ENCODE measurements around the gene CHST15. TPM values are rescaled to one million over a fixed set of nuclear protein-coding genes. Genes with fewer than 3 reads are reported as not detected.

The CHST15 gene
- total RNA-seq, 1 donor from 2014 or later: 36.5 TPM

- DNase-seq (no peak), ATAC-seq (peak in 1 of 2 donors; percentile 62)
- peaks cover 13% of the 10 kb centered on the region for H3K36me3 ChIP-seq
- intact Hi-C loops (cut with DNase I): no loop called here
- H3K27ac ChIP-seq: no peak overlapping the region
- H3K27me3 ChIP-seq (ENCODE audit: low read depth): no peaks in the 10 kb centered on the region
- no peaks in the 10 kb centered on the region for H3K9me3 ChIP-seq
- peak; percentile 38 for TF ChIP-seq CTCF (IDR thresholded peaks at IDR 0.05)
- H3K4me1 ChIP-seq: peaks cover 20% of the 10 kb centered on the region
- H3K4me3 ChIP-seq: no peak overlapping the region
Measured at GRCh38 chr10:124025660-124026588, 67.5 kb downstream of the CHST15 start.

- no peaks in the 10 kb centered on the region for H3K27me3 ChIP-seq (ENCODE audit: low read depth)
- TF ChIP-seq CTCF (IDR thresholded peaks at IDR 0.05): no peak
- no peak overlapping the region for H3K27ac ChIP-seq
- no peak for DNase-seq
- intact Hi-C loops (cut with DNase I): no loop called here
- peaks cover 20% of the 10 kb centered on the region for H3K4me1 ChIP-seq
- H3K4me3 ChIP-seq: no peak overlapping the region
- H3K36me3 ChIP-seq: peaks cover 17% of the 10 kb centered on the region
- ATAC-seq: no peak
- H3K9me3 ChIP-seq: no peaks in the 10 kb centered on the region
Measured at GRCh38 chr10:124025152-124025551, 68.2 kb downstream of the CHST15 start.

GRCh38 chr10:124022066-124022465 is 71.3 kb downstream of the CHST15 start:
- peaks cover 29% of the 10 kb centered on the region for H3K36me3 ChIP-seq

GRCh38 chr10:124020981-124021815 is 72.2 kb downstream of the CHST15 start:
- H3K36me3 ChIP-seq: peaks cover 29% of the 10 kb centered on the region
- H3K9me3 ChIP-seq: no peaks in the 10 kb centered on the region
- no peak for TF ChIP-seq CTCF (IDR thresholded peaks at IDR 0.05)
- no peak overlapping the region for H3K4me3 ChIP-seq
- peaks cover 6% of the 10 kb centered on the region for H3K4me1 ChIP-seq
- no peak overlapping the region for H3K27ac ChIP-seq
- no peak for ATAC-seq
- no peak for DNase-seq
- H3K27me3 ChIP-seq (ENCODE audit: low read depth): no peaks in the 10 kb centered on the region
- intact Hi-C loops (cut with DNase I): no loop called here

More at GRCh38 chr10:124022066-124022465, 71.3 kb downstream of the CHST15 start:
- intact Hi-C loops (cut with DNase I): no loop called here
- Histone ChIP-seq H3K4me3 (no peak overlapping the region), H3K27me3 (ENCODE audit: low read depth) (no peaks in the 10 kb centered on the region), H3K27ac (no peak overlapping the region), H3K4me1 (peaks cover 10% of the 10 kb centered on the region), H3K9me3 (no peaks in the 10 kb centered on the region)
- ATAC-seq: no peak
- TF ChIP-seq CTCF (IDR thresholded peaks at IDR 0.05): no peak
- no peak for DNase-seq

GRCh38 chr10:124019886-124020797 is 73.3 kb downstream of the CHST15 start:
- intact Hi-C loops (cut with DNase I): no loop called here
- no peak overlapping the region for H3K4me3 ChIP-seq

More at GRCh38 chr10:124019886-124020797, 73.3 kb downstream of the CHST15 start:
- DNase-seq: no peak
- TF ChIP-seq CTCF (IDR thresholded peaks at IDR 0.05): no peak
- Histone ChIP-seq H3K9me3 (no peaks in the 10 kb centered on the region), H3K36me3 (peaks cover 29% of the 10 kb centered on the region), H3K4me1 (no peaks in the 10 kb centered on the region), H3K27me3 (ENCODE audit: low read depth) (no peaks in the 10 kb centered on the region), H3K27ac (no peak overlapping the region)
- no peak for ATAC-seq
